Measurements from ENCODE around the gene HOXA7.

HOXA7 gene

GRCh38 chr7:27182285-27182841 is 25.9 kb upstream of the HOXA7 start:
- no peak for DNase-seq

- DNase-seq, result no peak
These were observed 25.4 kb upstream of the HOXA7 start for GRCh38 chr7:27181795-27182275.

DNA sequence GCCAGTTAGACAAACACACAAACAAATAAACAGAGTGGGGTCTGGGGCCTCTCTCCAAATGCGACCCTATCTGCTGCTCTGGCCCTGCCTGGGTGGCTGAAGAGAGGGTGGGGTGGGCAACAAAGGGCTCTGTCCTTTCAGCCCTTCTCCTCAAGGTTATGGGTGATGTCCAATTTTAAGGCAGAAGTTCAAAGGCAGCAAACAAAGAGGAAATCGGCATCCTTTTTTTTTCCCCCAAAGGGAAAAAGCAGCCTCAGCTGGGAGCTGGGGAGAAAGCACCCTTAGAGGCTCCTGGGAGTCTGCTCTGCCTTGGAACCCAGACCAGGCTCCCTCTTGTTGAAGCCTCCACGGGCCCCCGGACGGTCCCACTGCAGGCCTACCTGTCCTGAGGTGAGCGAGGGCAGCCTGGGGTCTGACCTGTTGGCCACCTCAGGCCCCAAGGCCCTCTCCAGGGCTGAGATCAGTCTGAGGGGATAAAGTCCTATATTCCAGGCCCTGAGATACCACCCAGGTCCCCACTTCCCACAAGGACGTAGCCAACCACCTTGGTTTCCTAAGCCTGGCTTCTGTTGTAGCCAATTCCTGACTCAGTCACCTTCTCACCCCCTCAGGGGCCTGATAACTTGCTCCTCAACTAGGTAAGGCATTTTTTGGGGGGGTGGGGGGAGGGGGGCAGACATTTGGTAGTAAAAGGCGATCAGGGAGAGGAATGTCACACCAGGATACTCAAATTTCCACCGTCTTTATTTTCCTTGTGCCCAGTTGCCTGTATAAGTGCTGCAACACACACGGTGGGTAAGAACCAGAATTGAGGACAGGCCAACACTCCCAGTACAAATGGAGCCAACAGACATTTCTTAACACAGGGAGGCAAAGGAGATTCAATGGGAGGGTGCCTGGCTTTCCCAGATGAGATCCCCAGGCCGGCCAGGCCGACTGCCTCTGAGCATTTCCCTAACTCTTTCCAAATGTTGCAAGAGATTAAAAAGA is 24.3 kb upstream of the HOXA7 start:
- DNase-seq, result no peak

DNA sequence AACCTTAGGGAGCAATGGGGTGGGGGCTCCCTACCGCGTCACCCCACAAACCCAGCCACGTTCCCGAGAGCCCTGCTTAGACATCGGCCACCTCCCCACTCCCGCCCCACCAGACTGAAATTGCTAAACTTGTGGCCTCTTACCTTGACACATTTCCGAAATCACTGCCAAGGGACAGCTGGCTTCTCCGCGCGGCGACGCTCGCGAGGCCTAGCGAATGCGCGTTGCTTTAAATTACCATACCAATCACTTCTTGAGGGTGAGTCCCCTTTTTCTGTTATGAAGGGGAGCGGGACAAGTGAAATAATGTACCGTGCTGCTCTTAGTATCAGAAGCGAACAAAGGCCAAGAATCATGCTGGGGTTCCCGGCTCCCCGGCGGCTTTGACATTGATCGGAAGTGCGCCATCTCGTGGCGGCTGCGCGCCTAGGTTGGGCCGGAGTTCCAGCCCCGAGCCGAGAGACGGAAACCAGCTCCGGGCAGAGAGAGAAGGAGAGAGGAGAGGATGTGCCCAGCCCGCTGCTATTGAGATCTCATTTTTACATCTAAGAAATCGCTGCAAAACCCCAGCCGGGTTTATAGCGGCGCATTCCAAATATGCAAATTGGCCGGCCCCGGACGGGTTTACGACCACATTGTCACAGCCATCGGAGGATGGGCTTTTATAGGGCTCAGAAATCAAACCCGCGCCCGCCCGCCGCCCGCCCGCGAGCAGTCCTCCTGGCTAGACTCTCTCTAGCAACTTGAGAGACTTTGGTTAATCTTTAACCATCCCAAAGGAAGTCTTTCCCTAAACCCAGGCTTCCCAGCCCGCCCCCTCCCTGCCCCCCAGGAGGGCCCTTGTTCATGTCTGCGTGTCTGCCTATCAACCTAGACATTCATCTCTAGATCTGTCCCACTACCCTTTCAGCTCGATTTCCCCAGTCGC is 23.3 kb upstream of the HOXA7 start:
- peak; percentile 81 to 91 (median 89) for DNase-seq

DNA sequence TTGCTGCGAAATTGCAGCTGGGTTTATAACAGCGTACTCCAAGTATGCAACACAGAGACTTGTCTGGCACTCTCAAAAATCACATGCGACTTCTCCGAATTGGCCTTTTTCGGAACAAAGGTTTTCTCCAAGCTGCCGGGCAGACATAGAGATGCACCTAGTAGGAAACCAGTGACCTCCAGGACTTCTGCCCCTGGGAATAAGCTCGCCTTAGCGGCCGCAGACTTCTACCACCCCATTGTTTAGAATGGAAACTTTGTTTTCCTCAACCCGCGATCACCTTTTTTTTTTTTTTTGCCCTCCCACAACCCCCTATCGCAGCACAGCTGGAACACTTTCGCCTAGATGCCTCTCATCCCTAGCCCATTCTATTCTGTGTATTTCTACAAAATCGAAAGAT is 22.6 kb upstream of the HOXA7 start:
- no peak for DNase-seq

DNA sequence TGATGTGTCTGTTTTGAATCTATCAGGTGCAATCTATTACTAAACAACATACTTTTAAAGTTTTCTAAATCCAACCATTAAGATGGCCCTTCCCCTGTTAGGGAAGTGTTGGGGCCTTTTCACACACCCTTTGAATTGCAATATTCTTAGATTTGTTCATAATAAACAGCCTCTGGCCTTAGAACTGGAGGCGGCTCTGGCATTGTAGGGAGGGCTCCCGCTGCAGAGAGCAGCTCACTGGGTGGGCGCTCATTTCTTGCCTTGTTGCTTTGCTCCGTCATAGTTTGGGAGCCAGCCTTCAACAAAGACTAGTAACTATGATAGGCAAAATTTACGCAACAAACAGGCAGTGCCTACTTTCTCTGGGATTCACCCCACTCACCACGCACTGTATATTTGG is 21.9 kb upstream of the HOXA7 start:
- DNase-seq, result no peak

DNA sequence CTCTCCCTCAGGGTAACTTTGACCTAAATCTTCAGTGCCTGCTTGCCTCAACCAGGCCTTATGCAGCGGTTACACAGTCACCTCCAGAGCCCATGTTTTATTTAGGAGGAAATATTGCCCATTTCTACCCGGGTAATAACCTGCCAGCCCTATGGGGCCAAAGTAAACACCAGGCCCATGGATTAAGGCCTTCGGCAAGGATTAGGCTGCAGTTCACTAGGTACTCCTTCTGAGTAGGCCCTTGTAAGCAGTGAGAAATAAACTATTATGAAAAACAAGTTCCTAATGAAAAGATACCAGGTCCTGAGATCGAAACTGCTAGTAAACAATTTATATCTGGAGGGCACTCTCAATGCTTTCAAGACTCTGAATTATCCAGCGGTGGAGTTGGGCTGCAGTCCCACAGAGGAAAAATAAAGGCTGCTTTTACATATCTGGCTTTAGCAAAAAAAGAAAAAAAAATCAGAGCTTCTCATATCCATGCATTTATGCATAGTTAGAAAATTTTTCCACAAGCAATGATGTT is 21.4 kb upstream of the HOXA7 start:
- no peak for DNase-seq

DNA sequence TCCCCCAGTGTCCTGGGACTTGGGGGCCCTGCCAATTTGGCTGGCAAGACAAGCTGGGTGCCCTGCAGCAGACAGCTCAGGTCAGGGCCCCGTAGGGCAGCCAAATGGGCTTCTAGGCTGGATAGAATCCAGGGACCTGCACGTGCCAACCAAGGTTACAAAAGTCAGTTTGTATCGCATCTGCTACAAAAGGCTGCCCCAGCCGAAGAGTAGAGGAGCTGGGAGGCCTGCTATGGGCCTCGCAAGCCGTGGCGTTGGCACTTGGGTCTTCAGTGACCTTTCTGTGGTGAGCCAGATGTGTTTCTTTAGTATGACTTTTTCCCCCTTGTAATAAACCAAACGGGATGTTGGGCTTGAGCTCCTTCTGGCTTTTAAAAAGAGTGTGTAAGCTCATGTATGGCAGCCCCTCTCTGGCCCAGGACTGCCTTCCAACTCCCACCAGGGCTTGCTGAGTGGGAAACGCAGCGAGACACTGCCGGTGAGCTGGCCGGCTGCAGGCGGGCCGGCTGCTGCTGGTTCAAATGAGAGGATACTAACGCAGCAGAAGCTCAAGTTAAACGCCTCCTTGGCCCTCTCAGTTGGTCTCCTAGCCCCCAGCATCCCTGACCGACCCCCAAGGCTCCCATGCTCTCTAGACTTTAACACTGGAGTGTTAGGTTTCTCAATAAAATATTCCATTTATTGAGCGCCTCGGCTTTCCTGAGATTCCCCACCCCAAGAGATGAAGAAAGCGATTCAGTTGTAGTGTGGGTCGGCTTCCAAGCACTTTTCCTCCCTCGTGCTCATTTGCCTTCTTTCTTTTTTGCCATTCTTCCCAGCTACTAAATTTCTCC is 20.7 kb upstream of the HOXA7 start:
- DNase-seq, result no peak

GRCh38 chr7:27176524-27176845 is 20.0 kb upstream of the HOXA7 start:
- no peak for DNase-seq

DNA sequence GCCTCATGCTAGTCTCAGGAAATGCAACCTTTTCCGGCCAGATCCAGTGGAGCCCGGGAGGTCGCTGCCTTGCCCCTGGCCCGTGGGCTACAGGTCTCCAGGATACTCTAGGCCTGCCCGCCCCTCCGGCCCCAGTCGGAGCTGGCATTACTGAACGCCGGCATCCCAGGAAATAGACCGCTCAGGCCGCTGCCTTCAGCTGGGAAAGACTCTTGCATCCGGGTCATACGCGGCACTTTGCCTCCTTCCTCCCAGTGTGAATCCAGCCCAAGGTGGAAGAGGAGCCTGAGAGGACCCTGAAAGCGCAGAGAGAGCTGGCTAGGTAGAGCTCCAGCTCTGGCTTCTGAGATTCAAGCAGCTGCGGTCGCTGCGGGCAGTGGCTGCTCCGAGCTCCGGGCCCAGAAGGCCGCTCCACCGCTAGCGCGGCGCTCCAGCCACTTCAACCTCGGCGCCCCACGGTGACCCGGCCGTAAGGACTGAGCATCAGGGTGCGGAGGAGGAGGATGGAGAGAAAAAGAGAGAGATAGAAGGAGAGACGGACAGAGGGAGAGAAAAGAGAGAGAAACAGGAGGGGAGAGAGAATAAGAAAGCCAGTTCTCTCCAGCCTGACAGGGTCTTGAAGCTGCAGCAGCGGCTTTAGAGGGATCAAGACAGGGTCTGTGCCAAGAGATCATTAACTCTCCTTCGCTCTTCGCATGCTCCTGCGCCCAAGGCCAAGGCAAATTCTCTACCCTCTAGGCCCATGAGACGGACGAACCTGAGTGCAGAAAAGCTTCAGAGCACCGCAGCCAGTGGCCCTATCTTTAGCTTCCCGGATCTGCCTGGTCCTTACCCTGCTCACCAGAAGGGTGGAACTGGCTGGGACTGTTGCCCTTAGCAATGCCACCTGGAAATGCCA is 19.4 kb upstream of the HOXA7 start:
- DNase-seq, result no peak

DNA sequence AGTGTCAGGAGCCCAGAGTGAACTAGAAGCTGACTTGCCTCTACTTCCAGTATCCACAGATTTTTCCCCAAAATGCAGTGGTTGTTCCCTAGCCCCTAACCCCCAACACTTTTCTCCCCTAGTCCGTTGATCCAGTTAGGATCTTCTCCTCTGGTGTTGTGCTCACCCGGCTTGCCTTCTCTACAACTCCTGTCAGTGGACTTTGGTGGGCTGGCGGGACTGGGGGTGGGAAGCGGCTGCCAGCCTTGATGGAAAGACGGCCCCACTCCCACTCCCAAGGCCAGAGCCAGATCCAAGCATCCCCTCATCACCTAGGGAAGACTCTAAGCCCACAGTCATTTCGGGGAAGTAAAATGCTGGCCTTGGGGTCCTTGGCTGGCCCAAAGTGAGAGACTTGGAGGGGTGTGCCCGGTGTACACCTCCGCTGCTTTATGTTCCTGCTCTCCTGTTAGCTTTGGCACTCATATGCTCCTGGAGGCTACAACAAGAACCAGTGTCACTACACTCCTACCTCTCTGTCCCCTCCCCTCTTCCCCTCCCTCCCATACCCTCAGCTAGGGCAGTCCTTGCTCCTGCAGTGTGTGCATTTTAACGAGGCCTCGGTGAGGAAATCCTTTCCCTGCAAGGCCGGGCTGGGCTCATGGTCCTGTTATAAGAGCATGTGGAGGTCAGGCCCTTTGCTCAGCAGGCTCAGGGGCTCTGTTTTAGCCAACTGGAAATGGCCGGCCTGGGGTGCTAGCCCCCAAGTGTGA is 18.6 kb upstream of the HOXA7 start:
- DNase-seq, result no peak

GRCh38 chr7:27173956-27174873 is 17.7 kb upstream of the HOXA7 start, which contains the start of gene HOXA10:
HOXA10 (minus strand) TSS chr7:27174320; CDS start chr7:27174306, 14 bp downstream.
- no peak for DNase-seq

GRCh38 chr7:27173511-27173955 is 17.1 kb upstream of the HOXA7 start:
- peak; percentile 69 to 83 (median 77) for DNase-seq

- peak in 1 of 3 donors; percentile 30 for DNase-seq
These were observed 16.5 kb upstream of the HOXA7 start for GRCh38 chr7:27172823-27173510.

- DNase-seq, result no peak
These were observed 15.9 kb upstream of the HOXA7 start for GRCh38 chr7:27172315-27172774.

GRCh38 chr7:27171637-27172314 is 15.3 kb upstream of the HOXA7 start:
- DNase-seq, result peak in 1 of 3 donors; percentile 27

DNA sequence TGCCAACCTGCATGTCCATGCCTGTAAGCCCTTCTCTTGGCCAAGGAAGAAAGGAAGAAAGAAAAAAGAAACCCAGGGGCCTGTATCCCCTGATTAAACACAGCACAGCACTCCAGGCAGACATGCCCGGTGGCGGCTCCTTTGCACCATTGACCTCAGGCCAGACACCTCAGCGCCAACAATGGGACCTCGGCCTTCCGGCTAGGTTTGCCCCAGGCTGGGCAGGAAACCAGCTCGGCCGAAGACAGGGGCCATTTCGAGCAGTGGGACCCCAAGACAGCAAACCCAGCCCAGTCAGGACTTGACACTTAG is 14.8 kb upstream of the HOXA7 start:
- no peak for DNase-seq
